GM21390 (cell line): ENCODE measurements around the gene GGTLC1.

Experiments
- ATAC-seq: cut with Tn5 transposase; IDR thresholded peaks from one replicate; pipeline ENCODE4 v1.9.1; 2021; ENCODE audit not compliant: unreplicated experiment

The GGTLC1 gene

GRCh38 chr20:23966927-23967615, 21.5 kb downstream of the GGTLC1 start:
- no peak for ATAC-seq

GRCh38 chr20:23966298-23966697, 22.3 kb downstream of the GGTLC1 start:
- no peak for ATAC-seq

GRCh38 chr20:23963941-23964340, 24.6 kb downstream of the GGTLC1 start:
- ATAC-seq = no peak

GRCh38 chr20:23962272-23962671, 26.3 kb downstream of the GGTLC1 start:
- ATAC-seq = no peak

DNA sequence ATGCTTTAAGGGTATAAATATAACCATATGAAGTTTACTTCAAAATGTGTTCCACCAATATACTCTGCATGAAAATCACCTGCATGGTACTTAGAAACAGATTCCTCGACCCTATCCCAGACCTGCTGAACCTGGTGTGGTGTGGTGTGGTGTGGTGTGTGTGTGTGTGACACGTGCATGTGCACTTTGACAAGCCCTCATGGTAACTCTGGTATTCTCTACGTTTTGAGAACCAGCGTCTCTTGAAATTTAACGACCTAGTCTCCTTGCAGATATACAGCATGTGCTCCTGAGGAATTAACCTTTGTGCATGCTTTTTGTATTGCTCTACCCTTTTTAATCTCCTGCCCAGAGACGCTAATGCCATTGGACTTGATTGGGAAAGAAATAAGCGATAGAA, 29.5 kb downstream of the GGTLC1 start:
- no peak for ATAC-seq

- ATAC-seq = no peak
These were observed 32.7 kb downstream of the GGTLC1 start for GRCh38 chr20:23955896-23956295.

- ATAC-seq = no peak
These were observed 34.4 kb downstream of the GGTLC1 start for GRCh38 chr20:23954008-23954745.

GRCh38 chr20:23946206-23946605, 42.4 kb downstream of the GGTLC1 start:
- no peak for ATAC-seq

DNA sequence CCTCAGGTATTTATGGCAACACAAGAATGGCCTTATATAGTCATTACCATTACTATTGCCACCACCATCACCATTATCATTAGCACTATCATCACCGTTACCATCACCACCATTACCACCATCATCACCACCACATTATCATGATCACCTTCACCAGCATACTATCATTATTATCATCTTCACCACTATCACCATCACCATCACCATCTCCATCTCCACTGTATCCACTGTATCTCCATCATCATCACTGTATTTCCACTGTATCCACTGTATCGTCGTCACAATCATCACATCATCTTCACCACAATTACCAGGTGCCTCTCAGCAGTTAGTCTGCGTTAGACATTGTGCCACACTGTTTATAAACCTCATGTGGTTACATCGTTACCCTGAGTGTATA, 45.3 kb downstream of the GGTLC1 start:
- ATAC-seq = no peak

DNA sequence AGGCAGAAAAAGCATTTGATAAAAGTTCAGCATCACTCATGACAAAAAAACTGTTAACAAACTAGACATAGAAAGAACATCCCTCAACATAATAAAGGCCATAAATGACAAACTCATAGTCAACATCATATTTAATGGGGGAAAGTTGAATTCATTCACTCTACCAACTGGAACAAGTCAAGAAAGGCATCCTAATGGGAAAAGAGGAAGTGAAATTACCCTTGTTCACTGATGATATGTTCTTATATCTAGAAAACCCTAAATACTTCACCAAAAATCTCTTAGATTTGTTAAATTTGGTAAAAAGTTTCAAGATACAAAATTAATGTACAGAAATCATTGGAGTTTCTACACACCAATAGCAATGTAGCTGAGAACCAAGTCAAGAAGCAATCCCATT, 48.9 kb downstream of the GGTLC1 start:
- ATAC-seq = no peak

DNA sequence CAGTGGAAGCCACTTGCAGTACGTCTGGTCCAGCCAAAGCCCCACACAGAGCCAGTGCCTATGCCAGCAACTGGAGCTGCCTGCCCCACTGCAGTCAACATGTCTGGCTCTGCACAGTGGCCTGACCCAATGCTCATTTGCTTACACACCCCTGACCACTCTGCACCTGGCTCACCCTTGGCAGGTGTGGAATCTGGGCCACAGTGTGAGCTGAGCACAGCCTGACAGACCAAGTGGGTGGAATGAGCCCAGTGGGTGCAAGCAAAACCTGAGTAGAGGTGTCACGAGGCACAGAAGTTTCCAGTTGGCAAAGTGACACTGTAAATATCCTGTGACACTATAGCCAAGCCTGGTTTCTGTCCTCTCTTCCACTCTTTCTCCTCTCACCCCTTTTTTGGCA, 49.5 kb downstream of the GGTLC1 start:
- no peak for ATAC-seq

DNA sequence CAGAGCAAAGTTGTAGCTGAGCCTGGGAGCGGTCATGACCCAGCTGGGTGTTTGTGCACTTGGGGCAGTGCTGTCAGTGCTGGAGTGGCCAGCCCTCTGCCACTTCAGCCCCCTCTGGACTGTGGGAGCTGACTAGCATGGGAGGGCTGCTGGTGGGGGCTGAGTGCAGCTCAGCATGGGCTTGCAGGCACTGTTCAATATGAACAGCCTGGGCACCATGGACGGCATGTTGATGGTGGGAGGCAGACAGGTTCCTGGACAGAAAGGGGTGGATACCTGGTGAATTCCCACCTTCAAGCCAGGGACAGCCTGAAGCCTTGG, 50.5 kb downstream of the GGTLC1 start:
- ATAC-seq = no peak

DNA sequence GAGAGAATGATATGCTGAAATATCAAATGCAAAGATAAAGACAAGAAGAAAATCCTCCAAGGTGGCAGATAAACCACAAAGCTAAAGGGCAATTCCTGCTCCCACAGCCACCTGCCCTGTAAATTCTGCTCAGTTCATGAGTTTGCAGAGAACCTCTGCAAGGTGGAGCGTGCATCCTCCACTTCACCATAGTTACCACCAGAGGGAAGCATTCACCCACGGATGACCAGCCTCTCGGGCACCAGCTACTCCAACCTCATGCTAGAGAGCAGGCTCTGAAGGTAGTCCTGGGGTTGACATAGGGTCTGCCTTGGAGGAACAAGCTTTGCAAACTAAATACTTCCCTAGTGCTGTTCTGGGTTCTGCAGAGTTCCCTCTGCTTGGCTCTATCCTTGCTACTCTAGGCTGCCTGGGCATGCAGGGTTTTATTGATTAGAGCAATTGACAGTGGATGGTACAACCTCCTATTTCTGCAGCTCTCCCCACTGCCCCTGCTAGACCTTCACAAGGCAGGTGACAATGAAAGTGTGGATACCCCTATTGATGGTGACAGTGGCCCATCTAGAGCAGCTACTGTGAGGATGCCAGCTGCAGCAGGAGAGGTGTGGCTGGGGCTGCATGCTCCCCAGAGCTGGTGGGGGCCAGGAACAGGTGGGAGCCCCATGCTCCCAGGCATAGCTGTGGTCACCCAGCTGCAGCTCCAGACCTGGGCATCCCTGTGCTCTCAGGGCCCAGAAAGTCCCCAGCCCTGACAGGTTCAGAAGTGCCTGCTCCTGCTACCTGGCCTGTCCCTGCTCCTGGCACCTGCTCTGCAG, 51.1 kb downstream of the GGTLC1 start:
- ATAC-seq = peak; percentile 82
